Gastrocnemius medialis (tissue), 4 donors: ENCODE measurements around the gene PITX1.

Experiments
- POLR2A ChIP-seq, 2 donors: fragments of 450-650 bp; IDR thresholded peaks; one replicate each; pipeline ENCODE4 v1.6.1; 2017; ENCODE audit warnings: antibody characterized with exemption in 2 of 2, mild to moderate bottlenecking in 2 of 2, moderate library complexity in 2 of 2
- TF ChIP-seq, protein P1 (sequence below), 5 experiments: fragments of 450-650 bp in 3 of 5; fragments of 200-600 bp in 2 of 5; sonication (generic) in 2 of 5; IDR thresholded peaks in 4 of 5; conservative IDR thresholded peaks in 1 of 5; 1 replicate in 4 of 5; 2 replicates in 1 of 5; pipeline ENCODE4 v1.5.1; 2016 to 2019; ENCODE audit warnings: antibody characterized with exemption in 5 of 5, mild to moderate bottlenecking in 3 of 5, moderate library complexity in 3 of 5

DNA sequence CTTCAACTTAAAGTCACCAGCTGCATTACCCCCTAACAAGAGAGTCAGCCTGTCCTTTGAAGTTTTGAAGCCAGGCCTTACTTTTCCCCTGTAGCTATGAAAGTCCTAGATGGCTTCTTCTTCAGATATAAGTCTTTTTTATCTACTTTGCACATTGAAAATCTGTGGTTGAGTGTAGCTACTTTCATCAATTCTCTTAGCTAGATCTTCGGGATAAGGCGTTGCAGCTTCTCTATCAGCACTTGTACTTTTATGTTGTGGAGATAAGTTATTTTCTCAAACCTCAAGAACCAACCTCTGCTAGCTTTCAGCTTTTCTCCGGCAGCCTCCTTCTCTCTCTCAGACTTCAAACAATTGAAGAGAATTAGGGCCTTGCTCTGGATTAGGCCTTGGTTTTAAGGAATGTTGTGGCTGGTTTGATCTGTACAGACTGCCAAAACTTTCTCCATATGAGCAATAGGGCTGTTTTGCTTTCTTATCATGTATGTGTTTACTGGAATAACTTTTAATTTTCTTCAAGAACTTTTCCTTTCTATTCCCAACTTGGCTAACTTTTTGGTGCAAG lies 44.7 kb downstream of the PITX1 start:
- no peak for TF ChIP-seq POLR2A (IDR thresholded peaks at IDR 0.05)
- TF ChIP-seq, protein P1, sequence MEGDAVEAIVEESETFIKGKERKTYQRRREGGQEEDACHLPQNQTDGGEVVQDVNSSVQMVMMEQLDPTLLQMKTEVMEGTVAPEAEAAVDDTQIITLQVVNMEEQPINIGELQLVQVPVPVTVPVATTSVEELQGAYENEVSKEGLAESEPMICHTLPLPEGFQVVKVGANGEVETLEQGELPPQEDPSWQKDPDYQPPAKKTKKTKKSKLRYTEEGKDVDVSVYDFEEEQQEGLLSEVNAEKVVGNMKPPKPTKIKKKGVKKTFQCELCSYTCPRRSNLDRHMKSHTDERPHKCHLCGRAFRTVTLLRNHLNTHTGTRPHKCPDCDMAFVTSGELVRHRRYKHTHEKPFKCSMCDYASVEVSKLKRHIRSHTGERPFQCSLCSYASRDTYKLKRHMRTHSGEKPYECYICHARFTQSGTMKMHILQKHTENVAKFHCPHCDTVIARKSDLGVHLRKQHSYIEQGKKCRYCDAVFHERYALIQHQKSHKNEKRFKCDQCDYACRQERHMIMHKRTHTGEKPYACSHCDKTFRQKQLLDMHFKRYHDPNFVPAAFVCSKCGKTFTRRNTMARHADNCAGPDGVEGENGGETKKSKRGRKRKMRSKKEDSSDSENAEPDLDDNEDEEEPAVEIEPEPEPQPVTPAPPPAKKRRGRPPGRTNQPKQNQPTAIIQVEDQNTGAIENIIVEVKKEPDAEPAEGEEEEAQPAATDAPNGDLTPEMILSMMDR (IDR thresholded peaks at IDR 0.05 in 4 of 5, conservative IDR thresholded peaks at IDR 0.05 in 1 of 5), result no peak
